Endothelial cell of hepatic sinusoid (primary cell): Measurements from ENCODE around the gene LAD1.

Experiments
- in situ Hi-C: cut with HindIII; loops from 2 replicates; pipeline ENCODE4 v1.10.0; 2017; ENCODE audit warnings: low sequenced_read_pairs

The LAD1 gene

GRCh38 chr1:201399018-201399351 lies at the start of gene LAD1:
Gene LAD1 (minus strand): TSS chr1:201399324. CDS start chr1:201399306, 18 bp downstream.
- in situ Hi-C loops: loop anchor here (5.0 kb wide), 1 partner anchor 97 kb away; no protein-coding TSS in a partner anchor

GRCh38 chr1:201447903-201448871 lies 49.1 kb upstream of the LAD1 start:
- in situ Hi-C loops: loop anchor here (5.0 kb wide), 1 partner anchor 69 kb away; no protein-coding TSS in a partner anchor

GRCh38 chr1:201445310-201445709 lies 46.2 kb upstream of the LAD1 start:
- in situ Hi-C loops: loop anchor here (5.0 kb wide), 1 partner anchor 72 kb away; no protein-coding TSS in a partner anchor

GRCh38 chr1:201444792-201445191 lies 45.7 kb upstream of the LAD1 start:
- in situ Hi-C loops: loop anchor here (5.0 kb wide), 1 partner anchor 73 kb away; no protein-coding TSS in a partner anchor

- in situ Hi-C loops: no loop called here
These were observed 44.6 kb upstream of the LAD1 start for GRCh38 chr1:201443747-201444146.

GRCh38 chr1:201436969-201437368 lies 37.8 kb upstream of the LAD1 start:
- in situ Hi-C loops: loop anchor here (5.0 kb wide), 1 partner anchor 50 kb away; no protein-coding TSS in a partner anchor

- in situ Hi-C loops: loop anchor here (5.0 kb wide), 1 partner anchor 49 kb away; no protein-coding TSS in a partner anchor
These were observed 37.3 kb upstream of the LAD1 start for GRCh38 chr1:201436393-201436792.

GRCh38 chr1:201434266-201434665 lies 35.1 kb upstream of the LAD1 start:
- in situ Hi-C loops: no loop called here

GRCh38 chr1:201433609-201434008 lies 34.5 kb upstream of the LAD1 start:
- in situ Hi-C loops: no loop called here

GRCh38 chr1:201430776-201431175 lies 31.7 kb upstream of the LAD1 start:
- in situ Hi-C loops: no loop called here

GRCh38 chr1:201429736-201430501 lies 30.8 kb upstream of the LAD1 start:
- in situ Hi-C loops: no loop called here

- in situ Hi-C loops: no loop called here
These were observed 28.8 kb upstream of the LAD1 start for GRCh38 chr1:201427963-201428362.

- in situ Hi-C loops: no loop called here
These were observed 27.6 kb upstream of the LAD1 start for GRCh38 chr1:201426479-201427310.

GRCh38 chr1:201424146-201424545 lies 25.0 kb upstream of the LAD1 start:
- in situ Hi-C loops: no loop called here

GRCh38 chr1:201423655-201424054 lies 24.5 kb upstream of the LAD1 start:
- in situ Hi-C loops: no loop called here

- in situ Hi-C loops: no loop called here
These were observed 23.4 kb upstream of the LAD1 start for GRCh38 chr1:201422436-201423030.

GRCh38 chr1:201422026-201422425 lies 22.9 kb upstream of the LAD1 start:
- in situ Hi-C loops: no loop called here

- in situ Hi-C loops: no loop called here
These were observed 21.9 kb upstream of the LAD1 start for GRCh38 chr1:201421041-201421440.

- in situ Hi-C loops: no loop called here
These were observed 21.5 kb upstream of the LAD1 start for GRCh38 chr1:201420608-201421002.
